AG04449 (cell line): Measurements from ENCODE around the gene IMPA2.

ENCODE experiments used
- CTCF ChIA-PET: fragments of 350-600 bp; formaldehyde crosslinking; extraction: SDS; loops from one replicate; lab custom pipeline; 2021; ENCODE audit warnings: antibody characterized with exemption; lab: Yijun Ruan, JAX
- POLR2A ChIA-PET: fragments of 400-600, 350-600 bp; formaldehyde crosslinking; extraction: SDS; loops from one replicate; lab custom pipeline; 2020; ENCODE audit warnings: antibody characterized with exemption, inconsistent platforms; lab: Yijun Ruan, JAX
- DNase-seq: peaks from one replicate; pipeline ENCODE4 v3.0.0-alpha.2; 2010; ENCODE audit warnings: low read depth, low spot score
- H3K4me3 ChIP-seq: 2 replicates; pipeline ENCODE4 v1.5.1; 2011; ENCODE audit warnings: low read depth, mild to moderate bottlenecking, control low read depth, low read length
- TF ChIP-seq, protein P1 (sequence below): IDR thresholded peaks from one replicate; pipeline ENCODE4 v1.5.1; 2011; ENCODE audit warnings: mild to moderate bottlenecking, moderate library complexity, low read length, control low read depth, inconsistent platforms; ENCODE audit not compliant: insufficient read depth; ENCODE audit errors: missing control alignments

IMPA2 gene

DNA sequence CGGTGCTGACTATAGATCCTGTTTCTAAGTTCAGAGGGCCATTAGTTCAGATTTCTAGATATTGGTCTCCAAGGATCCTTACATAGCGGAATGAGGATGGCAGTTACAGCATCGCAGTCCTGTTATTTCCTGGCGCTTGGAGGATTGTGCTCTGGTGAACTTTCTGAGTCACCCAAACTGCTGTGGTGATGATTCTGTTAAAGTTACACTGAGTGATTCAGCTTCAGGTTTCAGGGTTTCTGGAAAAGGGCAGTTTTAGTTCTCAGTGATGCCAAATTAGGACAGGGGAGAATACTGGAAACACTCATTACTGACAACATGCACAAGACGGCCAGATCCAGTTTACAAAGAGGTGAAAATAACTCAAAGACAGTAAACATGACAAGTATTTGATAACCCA is 60.3 kb downstream of the IMPA2 start:
- CTCF ChIA-PET = interaction anchor here (3.5 to 9.0 kb wide), 3 partner anchors 8 to 103 kb away, joined by 20 to 145 read pairs (median 38); no protein-coding TSS in a partner anchor
- POLR2A ChIA-PET = no interaction called here
- TF ChIP-seq, protein P1, sequence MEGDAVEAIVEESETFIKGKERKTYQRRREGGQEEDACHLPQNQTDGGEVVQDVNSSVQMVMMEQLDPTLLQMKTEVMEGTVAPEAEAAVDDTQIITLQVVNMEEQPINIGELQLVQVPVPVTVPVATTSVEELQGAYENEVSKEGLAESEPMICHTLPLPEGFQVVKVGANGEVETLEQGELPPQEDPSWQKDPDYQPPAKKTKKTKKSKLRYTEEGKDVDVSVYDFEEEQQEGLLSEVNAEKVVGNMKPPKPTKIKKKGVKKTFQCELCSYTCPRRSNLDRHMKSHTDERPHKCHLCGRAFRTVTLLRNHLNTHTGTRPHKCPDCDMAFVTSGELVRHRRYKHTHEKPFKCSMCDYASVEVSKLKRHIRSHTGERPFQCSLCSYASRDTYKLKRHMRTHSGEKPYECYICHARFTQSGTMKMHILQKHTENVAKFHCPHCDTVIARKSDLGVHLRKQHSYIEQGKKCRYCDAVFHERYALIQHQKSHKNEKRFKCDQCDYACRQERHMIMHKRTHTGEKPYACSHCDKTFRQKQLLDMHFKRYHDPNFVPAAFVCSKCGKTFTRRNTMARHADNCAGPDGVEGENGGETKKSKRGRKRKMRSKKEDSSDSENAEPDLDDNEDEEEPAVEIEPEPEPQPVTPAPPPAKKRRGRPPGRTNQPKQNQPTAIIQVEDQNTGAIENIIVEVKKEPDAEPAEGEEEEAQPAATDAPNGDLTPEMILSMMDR = no peak
- peak; percentile 65 for DNase-seq
- H3K4me3 ChIP-seq = no peak overlapping the region

- TF ChIP-seq, protein P1 = no peak
- CTCF ChIA-PET = interaction anchor here (1.3 to 9.0 kb wide), 2 partner anchors 105 to 193 kb away, joined by 5 to 145 read pairs; no protein-coding TSS in a partner anchor
- POLR2A ChIA-PET = no interaction called here
- no peak overlapping the region for H3K4me3 ChIP-seq
- DNase-seq = no peak
Observed at GRCh38 chr18:12043811-12044210, 62.5 kb downstream of the IMPA2 start.

- DNase-seq = no peak
- ChIA-PET POLR2A (no interaction called here), CTCF (no interaction called here)
- TF ChIP-seq, protein P1 = no peak
- H3K4me3 ChIP-seq = no peak overlapping the region
Observed at GRCh38 chr18:12044591-12044990, 63.3 kb downstream of the IMPA2 start.

DNA sequence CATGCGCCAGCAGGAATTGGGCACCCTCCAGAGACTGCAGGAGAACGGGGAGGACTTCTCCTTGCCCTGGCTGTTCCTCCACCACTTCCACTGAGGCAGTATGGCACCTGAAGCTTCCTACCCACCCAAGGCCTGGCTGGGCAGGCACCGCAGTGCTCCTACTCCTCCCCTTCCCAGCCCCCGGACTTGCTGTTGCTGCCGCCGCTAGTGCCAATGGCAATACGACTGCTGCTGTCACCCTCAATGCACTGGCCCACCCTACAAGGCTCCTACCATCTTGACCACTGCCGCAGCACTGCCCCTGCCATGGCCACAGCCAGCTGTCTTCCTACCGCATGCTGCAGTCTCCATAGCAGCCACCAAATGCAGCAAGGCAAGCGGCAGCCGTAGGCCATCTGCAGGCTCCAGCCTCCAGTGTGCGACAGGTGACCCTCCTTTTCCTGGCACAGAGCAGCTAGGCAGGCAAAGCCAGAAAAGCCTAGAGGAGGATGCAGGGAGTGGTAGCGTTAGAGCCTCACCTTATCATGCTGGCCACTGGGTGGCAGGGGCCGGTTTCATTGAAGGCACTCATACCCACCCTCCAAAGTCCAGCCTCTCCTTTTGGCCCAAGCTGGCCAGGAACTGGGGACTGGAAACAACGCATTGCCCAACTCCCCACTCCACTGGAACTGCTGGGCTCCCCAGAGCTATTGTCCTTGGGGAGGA is 64.9 kb downstream of the IMPA2 start:
- TF ChIP-seq, protein P1 = no peak
- POLR2A ChIA-PET = no interaction called here
- no peak for DNase-seq
- no peak overlapping the region for H3K4me3 ChIP-seq
- CTCF ChIA-PET = interaction anchor here (1.1 kb wide), 1 partner anchor 192 kb away, joined by 3 read pairs; no protein-coding TSS in a partner anchor

GRCh38 chr18:12046751-12047335 is 65.5 kb downstream of the IMPA2 start:
- no peak for DNase-seq
- POLR2A ChIA-PET = no interaction called here
- TF ChIP-seq, protein P1 = no peak
- no peak overlapping the region for H3K4me3 ChIP-seq
- CTCF ChIA-PET = interaction anchor here (1.1 kb wide), 1 partner anchor 192 kb away, joined by 3 read pairs; no protein-coding TSS in a partner anchor
